HG03159 (cell line): ENCODE measurements around the gene GTF3C4.

ENCODE experiments used
- ATAC-seq: cut with Tn5 transposase; IDR thresholded peaks from one replicate; pipeline ENCODE4 v1.9.1; 2021; ENCODE audit warnings: mild to moderate bottlenecking, moderate library complexity; ENCODE audit not compliant: unreplicated experiment

The GTF3C4 gene

GRCh38 chr9:132647355-132647754 is 22.9 kb upstream of the GTF3C4 start:
- no peak for ATAC-seq

GRCh38 chr9:132647806-132648205 is 22.5 kb upstream of the GTF3C4 start:
- ATAC-seq, result no peak

- ATAC-seq, result no peak
Measured at GRCh38 chr9:132648283-132648682, 22.0 kb upstream of the GTF3C4 start.

- ATAC-seq, result no peak
Measured at GRCh38 chr9:132648685-132649084, 21.6 kb upstream of the GTF3C4 start.

DNA sequence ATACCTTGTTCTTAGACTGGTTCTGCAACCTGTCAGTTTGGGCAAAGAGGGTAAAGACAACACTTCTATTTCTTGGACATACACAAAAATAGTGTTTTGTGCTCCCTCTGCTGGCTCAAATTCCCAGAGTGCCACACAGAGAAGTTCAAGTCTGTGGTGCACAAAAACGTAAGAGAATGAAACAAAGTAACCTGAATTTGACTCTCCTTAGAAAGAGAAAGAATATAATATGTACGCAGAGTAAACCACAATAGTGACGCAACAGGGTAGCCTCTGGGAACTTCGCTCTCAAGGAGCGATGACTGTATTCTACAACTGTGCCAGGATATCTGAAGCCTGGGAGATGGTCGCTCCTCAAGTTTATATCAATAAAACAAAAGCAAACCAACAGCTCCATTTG is 19.0 kb upstream of the GTF3C4 start:
- no peak for ATAC-seq

DNA sequence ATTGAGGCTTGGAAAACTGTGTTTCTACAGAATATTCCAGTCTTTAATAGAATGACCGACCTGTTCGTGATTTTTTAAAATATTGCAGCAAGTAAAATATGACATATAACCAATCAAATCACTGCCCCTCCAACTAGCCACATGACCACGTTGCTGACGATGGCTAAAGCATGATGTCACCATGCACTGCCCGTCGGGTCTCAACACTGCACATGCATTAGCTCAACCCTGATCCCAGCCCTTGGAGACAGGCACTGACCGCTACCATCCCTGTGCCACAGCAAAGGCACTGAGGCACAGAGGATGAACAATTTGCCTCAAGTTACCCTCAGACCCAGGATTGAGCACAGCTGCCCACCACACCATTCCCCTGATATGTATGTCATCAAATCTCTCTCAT is 14.0 kb upstream of the GTF3C4 start:
- ATAC-seq, result no peak

DNA sequence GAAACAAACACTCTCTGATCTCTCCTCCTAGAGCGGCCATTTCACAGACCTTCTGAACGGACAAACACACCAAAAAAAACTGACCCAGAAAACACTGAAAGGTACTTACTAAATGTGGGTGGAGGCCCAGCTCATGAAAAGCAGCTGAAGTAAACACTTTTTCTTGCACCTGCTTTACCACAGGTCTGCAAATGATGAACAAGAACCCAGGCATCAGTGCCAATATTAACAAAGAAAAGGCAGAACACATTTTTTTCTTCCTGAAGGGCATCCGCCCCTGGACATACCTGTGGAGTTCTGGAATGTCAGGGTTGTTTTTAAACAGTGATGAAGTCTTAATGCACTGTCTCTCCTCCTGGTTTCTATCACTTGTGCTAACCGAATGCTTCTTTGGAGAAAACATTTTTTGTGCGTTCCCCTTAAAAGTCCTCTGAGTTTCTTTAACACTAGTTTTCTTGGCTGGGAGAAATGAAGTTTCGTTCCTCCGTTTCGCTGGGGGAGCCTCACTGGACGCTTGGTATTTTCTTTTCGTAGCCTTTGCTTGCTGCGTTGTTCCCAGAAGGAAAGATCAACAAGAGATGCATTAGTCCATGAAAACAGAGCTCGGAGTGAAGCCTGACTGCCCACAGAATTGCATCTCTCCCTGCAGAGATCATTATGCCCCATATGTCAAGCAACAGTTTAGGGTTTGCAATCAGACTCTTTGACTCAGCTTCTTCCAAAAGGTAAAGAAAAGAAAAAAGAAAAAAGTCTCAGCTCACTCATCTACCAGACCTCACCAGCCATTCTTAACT is 7.9 kb upstream of the GTF3C4 start:
- ATAC-seq, result no peak

GRCh38 chr9:132663117-132663516 is 7.1 kb upstream of the GTF3C4 start:
- ATAC-seq, result no peak

GRCh38 chr9:132663851-132664250 is 6.4 kb upstream of the GTF3C4 start:
- ATAC-seq, result no peak

- ATAC-seq, result no peak
Measured at GRCh38 chr9:132669319-132669697, 956 bp upstream of the GTF3C4 start.

GRCh38 chr9:132669698-132670456 is 387 bp upstream of the GTF3C4 start, which contains the start of gene DDX31:
Gene DDX31, minus strand, starts transcription at chr9:132669983. Its CDS starts 49 bp downstream, at chr9:132669934.
- ATAC-seq, result peak; percentile 71

GRCh38 chr9:132671620-132672412 is 1.6 kb downstream of the GTF3C4 start:
- ATAC-seq, result no peak

- ATAC-seq, result no peak
Measured at GRCh38 chr9:132672413-132672690, 2.1 kb downstream of the GTF3C4 start.

GRCh38 chr9:132673355-132673754 is 3.1 kb downstream of the GTF3C4 start:
- no peak for ATAC-seq

DNA sequence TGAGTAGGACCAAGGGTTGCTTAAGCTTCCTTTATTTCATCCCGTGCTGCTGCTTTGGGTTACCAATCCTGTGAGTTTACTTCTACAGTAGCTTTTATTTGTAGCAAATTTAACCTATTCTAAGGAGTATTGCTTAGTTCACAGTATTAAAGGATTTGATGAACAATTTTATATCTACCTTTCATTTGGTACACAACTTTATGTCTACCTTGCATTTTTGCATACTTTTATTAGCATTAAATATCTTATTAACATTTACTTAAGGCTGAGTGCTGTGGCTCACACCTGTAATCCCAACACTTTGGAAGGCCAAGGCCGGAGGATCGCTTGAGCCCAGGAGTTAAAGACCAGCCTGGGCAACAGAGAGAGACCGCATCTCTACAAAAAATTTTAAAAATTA is 4.2 kb downstream of the GTF3C4 start:
- no peak for ATAC-seq

DNA sequence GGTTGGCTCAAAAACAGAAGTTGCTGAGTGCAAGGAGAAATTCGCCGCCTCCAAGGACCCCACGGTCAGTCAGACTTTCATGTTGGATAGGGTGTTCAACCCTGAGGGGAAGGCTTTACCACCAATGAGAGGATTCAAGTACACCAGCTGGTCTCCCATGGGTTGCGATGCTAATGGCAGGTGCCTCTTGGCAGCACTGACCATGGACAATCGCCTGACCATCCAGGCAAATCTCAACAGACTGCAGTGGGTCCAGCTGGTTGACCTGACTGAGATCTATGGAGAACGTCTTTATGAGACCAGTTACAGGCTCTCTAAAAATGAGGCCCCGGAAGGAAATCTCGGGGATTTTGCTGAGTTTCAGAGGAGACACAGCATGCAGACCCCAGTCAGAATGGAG is 7.7 kb downstream of the GTF3C4 start:
- no peak for ATAC-seq

GRCh38 chr9:132679946-132680625 is 9.8 kb downstream of the GTF3C4 start:
- ATAC-seq, result no peak

DNA sequence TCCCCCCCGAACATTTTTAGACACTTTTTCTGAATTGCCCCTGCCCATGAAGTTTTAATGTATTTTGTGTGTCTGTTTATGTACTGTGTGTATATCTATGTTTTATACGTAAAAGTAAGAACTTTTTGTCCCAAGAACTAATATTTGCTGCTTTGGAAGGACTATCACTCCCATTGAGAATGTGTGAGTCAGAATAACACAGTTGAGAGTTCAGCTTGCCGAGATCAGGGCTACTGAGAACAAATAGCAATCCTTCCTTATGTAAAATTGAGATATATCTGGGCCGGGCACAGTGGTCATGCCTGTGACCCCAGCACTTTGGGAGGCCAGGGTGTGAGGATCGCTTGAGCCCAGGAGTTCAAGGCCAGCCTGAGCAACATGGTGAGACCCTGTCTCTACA is 11.3 kb downstream of the GTF3C4 start:
- no peak for ATAC-seq

GRCh38 chr9:132683873-132684272 is 13.6 kb downstream of the GTF3C4 start:
- no peak for ATAC-seq

- no peak for ATAC-seq
Measured at GRCh38 chr9:132690696-132691095, 20.4 kb downstream of the GTF3C4 start.

DNA sequence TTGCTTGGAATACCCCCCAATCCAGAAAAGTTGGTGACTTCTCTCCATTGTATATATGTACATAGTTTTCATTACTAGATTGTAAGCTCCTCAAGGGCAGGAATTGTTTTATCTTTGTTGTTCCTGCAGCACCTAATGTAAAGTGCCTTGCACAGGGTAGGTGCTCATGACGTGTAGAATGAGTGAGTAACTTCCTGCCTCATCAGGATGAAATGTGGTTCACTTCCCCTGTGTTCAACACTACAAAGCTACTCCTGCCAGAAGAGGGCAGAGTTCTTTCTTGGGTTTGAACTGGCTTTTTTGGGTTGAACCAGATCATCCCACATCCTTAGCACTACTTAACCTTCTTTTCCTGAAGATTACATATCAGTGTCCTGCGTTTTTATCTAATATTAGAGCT is 23.9 kb downstream of the GTF3C4 start:
- ATAC-seq, result no peak
